SJSA1 (cell line): Measurements from ENCODE around the gene TRIP6. TPM values are rescaled to one million over a fixed set of nuclear protein-coding genes. Genes with fewer than 3 reads are reported as not detected.
"Not testable (repeated sequence)": the region's sequence is repeated elsewhere in the genome, so short reads cannot be mapped to it uniquely, and the experiment has no call there.

Experiments
- DNase-seq, 2 experiments: peaks; one replicate each; pipeline ENCODE4 v3.0.0-alpha.2; 2015 to 2020; ENCODE audit warnings: low spot score in 2 of 2, low read depth in 1 of 2
- H3K27ac ChIP-seq: fragments of 250-450 bp; sonication (Bioruptor Pico); 2 replicates; pipeline ENCODE4 v1.5.1; 2020; ENCODE audit warnings: mild to moderate bottlenecking, moderate library complexity
- H3K27me3 ChIP-seq: fragments of 250-450 bp; sonication (Bioruptor Pico); replicated peaks from 2 replicates; pipeline ENCODE4 v1.5.1; 2020; ENCODE audit warnings: mild to moderate bottlenecking, moderate library complexity
- H3K36me3 ChIP-seq: fragments of 250-450 bp; sonication (Bioruptor Pico); 2 replicates; pipeline ENCODE4 v1.5.1; 2020; ENCODE audit warnings: mild to moderate bottlenecking
- H3K4me1 ChIP-seq: fragments of 250-450 bp; sonication (Bioruptor Pico); replicated peaks from 2 replicates; pipeline ENCODE4 v1.6.1; 2021; ENCODE audit warnings: mild to moderate bottlenecking
- H3K4me3 ChIP-seq: fragments of 250-450 bp; sonication (Bioruptor Pico); 2 replicates; pipeline ENCODE4 v1.5.1; 2020; ENCODE audit warnings: mild to moderate bottlenecking
- H3K9me3 ChIP-seq: fragments of 250-450 bp; sonication (Bioruptor Pico); replicated peaks from 2 replicates; pipeline ENCODE4 v1.5.1; 2020; ENCODE audit warnings: mild to moderate bottlenecking
- total RNA-seq: library from RNA; depleted of rRNA; stranded (reverse); fragments of >200 nt; shearing (Covaris generic); gene quantifications from 2 replicates; pipeline ENCODE4 v1.2.3, GENCODE V29; 2014

Gene TRIP6
- total RNA-seq, 1 experiment from 2014 or later = 88.0 TPM

- Histone ChIP-seq H3K9me3 (peaks cover 3% of the 10 kb centered on the region; the same call in 1 of the 2 replicates), H3K27ac (no peak overlapping the region), H3K36me3 (peaks cover 4% of the 10 kb centered on the region), H3K4me3 (no peak overlapping the region), H3K4me1 (peaks cover 46% of the 10 kb centered on the region), H3K27me3 (peaks cover 37% of the 10 kb centered on the region)
- no peak for DNase-seq
Observed at GRCh38 chr7:100893910-100894721, 26.9 kb downstream of the TRIP6 start.

- Histone ChIP-seq H3K4me3 (peak overlapping the region; percentile 19), H3K27me3 (peaks cover 37% of the 10 kb centered on the region), H3K27ac (no peak overlapping the region), H3K9me3 (peaks cover 3% of the 10 kb centered on the region; the same call in 1 of the 2 replicates), H3K4me1 (peaks cover 39% of the 10 kb centered on the region), H3K36me3 (no peaks in the 10 kb centered on the region)
- DNase-seq = no peak
Observed at GRCh38 chr7:100894860-100895700, 27.9 kb downstream of the TRIP6 start.

GRCh38 chr7:100895701-100895955 lies 28.4 kb downstream of the TRIP6 start, which contains the start of gene ACHE:
ACHE (minus strand) TSS chr7:100895888; CDS start chr7:100894232, 1,656 bp downstream.
- Histone ChIP-seq H3K4me3 (peak within 1 kb of the TSS; percentile 19), H3K36me3 (no peaks in the 10 kb centered on the region)
- no peak for DNase-seq

GRCh38 chr7:100895956-100896731 lies 29.0 kb downstream of the TRIP6 start:
- H3K9me3 ChIP-seq = peaks cover 3% of the 10 kb centered on the region; the same call in 1 of the 2 replicates
- H3K36me3 ChIP-seq = no peaks in the 10 kb centered on the region
- H3K4me3 ChIP-seq = no peak overlapping the region
- H3K27ac ChIP-seq = no peak overlapping the region
- H3K27me3 ChIP-seq = peaks cover 42% of the 10 kb centered on the region
- no peak for DNase-seq
- H3K4me1 ChIP-seq = peaks cover 29% of the 10 kb centered on the region

More at GRCh38 chr7:100895701-100895955, 28.4 kb downstream of the TRIP6 start, which contains the start of gene ACHE:
- Histone ChIP-seq H3K27me3 (peaks cover 38% of the 10 kb centered on the region), H3K4me1 (peaks cover 34% of the 10 kb centered on the region), H3K27ac (no peak within 1 kb of the TSS), H3K9me3 (peaks cover 3% of the 10 kb centered on the region; the same call in 1 of the 2 replicates)

- Histone ChIP-seq H3K36me3 (no peaks in the 10 kb centered on the region), H3K9me3 (peaks cover 3% of the 10 kb centered on the region; the same call in 1 of the 2 replicates), H3K27ac (no peak overlapping the region), H3K4me1 (peaks cover 27% of the 10 kb centered on the region), H3K4me3 (no peak overlapping the region), H3K27me3 (peaks cover 45% of the 10 kb centered on the region)
- DNase-seq = no peak
Observed at GRCh38 chr7:100896732-100897608, 29.8 kb downstream of the TRIP6 start.

- DNase-seq = no peak
Observed at GRCh38 chr7:100897772-100898454, 30.7 kb downstream of the TRIP6 start.

GRCh38 chr7:100899432-100899831 lies 32.2 kb downstream of the TRIP6 start:
- H3K4me3 ChIP-seq = no peak overlapping the region
- H3K9me3 ChIP-seq = peaks cover 3% of the 10 kb centered on the region; the same call in 1 of the 2 replicates
- no peaks in the 10 kb centered on the region for H3K36me3 ChIP-seq
- no peak overlapping the region for H3K27ac ChIP-seq
- no peak for DNase-seq
- H3K4me1 ChIP-seq = peaks cover 27% of the 10 kb centered on the region
- peaks cover 42% of the 10 kb centered on the region for H3K27me3 ChIP-seq

More at GRCh38 chr7:100897772-100898454, 30.7 kb downstream of the TRIP6 start:
- Histone ChIP-seq H3K9me3 (peaks cover 3% of the 10 kb centered on the region; the same call in 1 of the 2 replicates), H3K4me1 (peaks cover 27% of the 10 kb centered on the region), H3K27ac (no peak overlapping the region), H3K36me3 (no peaks in the 10 kb centered on the region), H3K27me3 (peaks cover 46% of the 10 kb centered on the region), H3K4me3 (no peak overlapping the region)

- Histone ChIP-seq H3K4me3 (no peak overlapping the region), H3K27me3 (peaks cover 29% of the 10 kb centered on the region), H3K36me3 (no peaks in the 10 kb centered on the region), H3K27ac (no peak overlapping the region), H3K9me3 (peaks cover 3% of the 10 kb centered on the region; the same call in 1 of the 2 replicates), H3K4me1 (peaks cover 13% of the 10 kb centered on the region)
- no peak for DNase-seq
Observed at GRCh38 chr7:100900978-100901377, 33.8 kb downstream of the TRIP6 start.

- Histone ChIP-seq H3K36me3 (no peaks in the 10 kb centered on the region), H3K4me3 (no peak overlapping the region), H3K27ac (no peak overlapping the region), H3K9me3 (no peaks in the 10 kb centered on the region; the same call in 1 of the 2 replicates), H3K27me3 (peaks cover 20% of the 10 kb centered on the region), H3K4me1 (peaks cover 4% of the 10 kb centered on the region)
- no peak for DNase-seq
Observed at GRCh38 chr7:100901921-100902332, 34.7 kb downstream of the TRIP6 start.

GRCh38 chr7:100902638-100903037 lies 35.5 kb downstream of the TRIP6 start:
- no peaks in the 10 kb centered on the region for H3K36me3 ChIP-seq
- H3K27me3 ChIP-seq = peaks cover 13% of the 10 kb centered on the region
- no peaks in the 10 kb centered on the region for H3K9me3 ChIP-seq
- no peak overlapping the region for H3K4me3 ChIP-seq
- no peak overlapping the region for H3K27ac ChIP-seq
- no peak for DNase-seq
- H3K4me1 ChIP-seq = no peaks in the 10 kb centered on the region

- no peaks in the 10 kb centered on the region for H3K4me1 ChIP-seq
- H3K36me3 ChIP-seq = no peaks in the 10 kb centered on the region
- H3K9me3 ChIP-seq = no peaks in the 10 kb centered on the region
- H3K4me3 ChIP-seq = no peak overlapping the region
- 0 out of 2 replicates have a peak, but pooled peaks cover 3% of the 10 kb centered on the region for H3K27me3 ChIP-seq
- DNase-seq = no peak
- H3K27ac ChIP-seq = no peak overlapping the region
Observed at GRCh38 chr7:100908512-100908911, 41.3 kb downstream of the TRIP6 start.

- H3K27me3 ChIP-seq, H3K27ac ChIP-seq: not testable (repeated sequence)
Observed at GRCh38 chr7:100910443-100910842, 43.3 kb downstream of the TRIP6 start.

More at GRCh38 chr7:100910443-100910842, 43.3 kb downstream of the TRIP6 start:
- not testable (repeated sequence) for H3K4me1 ChIP-seq, H3K9me3 ChIP-seq, DNase-seq, H3K4me3 ChIP-seq, H3K36me3 ChIP-seq
